ENCODE results near the gene TRRAP.

GRCh38 chr7:99014113-99014985 lies 136.0 kb downstream of the TRRAP start:
- TF ChIP-seq EP300 (IDR thresholded peaks at IDR 0.05) (no peak), POLR2A (IDR thresholded peaks at IDR 0.05) (no peak), CTCF (IDR thresholded peaks at IDR 0.05) (no peak)
